Activated naive CD4-positive, alpha-beta T cell treated with anti-CD3 and anti-CD28 coated beads, Interleukin-2, amount 50 U/mL, for 24 hours (primary cell): ENCODE results near the gene CD63.

Experiments used
- H3K27ac Mint-ChIP-seq: one replicate; pipeline ENCODE4 v1.8.0; 2021; ENCODE audit warnings: mild to moderate bottlenecking, mixed read lengths
- H3K27me3 Mint-ChIP-seq: one replicate; pipeline ENCODE4 v1.8.0; 2021; ENCODE audit warnings: mixed read lengths
- H3K36me3 Mint-ChIP-seq: one replicate; pipeline ENCODE4 v1.8.0; 2021; ENCODE audit warnings: mixed read lengths
- H3K4me1 Mint-ChIP-seq: one replicate; pipeline ENCODE4 v1.8.0; 2021; ENCODE audit warnings: mixed read lengths
- H3K4me3 Mint-ChIP-seq: one replicate; pipeline ENCODE4 v1.8.0; 2021; ENCODE audit warnings: mild to moderate bottlenecking, mixed read lengths
- H3K9me3 Mint-ChIP-seq: one replicate; pipeline ENCODE4 v1.8.0; 2021; ENCODE audit warnings: mixed read lengths

CD63 gene

GRCh38 chr12:55744340-55745030, 15.7 kb upstream of the CD63 start:
- H3K4me3 Mint-ChIP-seq = peak overlapping the region; percentile 90
- H3K4me1 Mint-ChIP-seq = peaks cover 36% of the 10 kb centered on the region
- H3K9me3 Mint-ChIP-seq = no peaks in the 10 kb centered on the region
- peak overlapping the region; percentile 52 for H3K27ac Mint-ChIP-seq
- peaks cover 3% of the 10 kb centered on the region for H3K36me3 Mint-ChIP-seq
- H3K27me3 Mint-ChIP-seq = no peaks in the 10 kb centered on the region

- Mint-ChIP-seq H3K4me1 (peaks cover 39% of the 10 kb centered on the region), H3K27me3 (no peaks in the 10 kb centered on the region), H3K4me3 (peak overlapping the region; percentile 90), H3K36me3 (no peaks in the 10 kb centered on the region), H3K9me3 (no peaks in the 10 kb centered on the region), H3K27ac (peak overlapping the region; percentile 52)
Observed at GRCh38 chr12:55743406-55744339, 14.9 kb upstream of the CD63 start.

- Mint-ChIP-seq H3K9me3 (no peaks in the 10 kb centered on the region), H3K27ac (peak within 1 kb of the TSS; percentile 74), H3K27me3 (no peaks in the 10 kb centered on the region), H3K4me3 (peak within 1 kb of the TSS; percentile 90), H3K36me3 (no peaks in the 10 kb centered on the region), H3K4me1 (peaks cover 46% of the 10 kb centered on the region)
Observed at GRCh38 chr12:55742719-55743405, 14.1 kb upstream of the CD63 start, which contains the start of gene GDF11. Gene GDF11, plus strand, starts transcription at chr12:55743122. Its CDS starts 195 bp downstream, at chr12:55743317.

GRCh38 chr12:55741931-55742680, 13.3 kb upstream of the CD63 start:
- Mint-ChIP-seq H3K4me1 (peaks cover 54% of the 10 kb centered on the region), H3K36me3 (no peaks in the 10 kb centered on the region)

DNA sequence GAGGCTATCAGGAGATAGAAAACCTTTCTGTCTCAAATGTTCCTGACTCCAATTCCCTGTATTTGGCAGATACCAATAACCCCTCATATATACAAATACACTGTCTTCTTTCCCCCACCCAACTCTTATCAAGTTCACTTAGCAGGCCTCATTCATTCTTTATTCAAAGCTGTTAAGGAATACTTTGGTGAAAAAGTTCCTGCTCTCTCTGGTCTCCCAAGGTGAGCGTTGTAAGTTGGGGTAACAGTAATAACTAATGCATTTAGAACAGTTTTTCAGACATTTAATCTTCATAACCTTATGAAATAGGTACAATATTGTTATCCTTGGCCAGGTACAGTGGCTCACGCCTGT, 10.2 kb upstream of the CD63 start:
- Mint-ChIP-seq H3K4me3 (peak overlapping the region; percentile 91), H3K27ac (no peak overlapping the region), H3K9me3 (no peaks in the 10 kb centered on the region), H3K4me1 (peaks cover 39% of the 10 kb centered on the region), H3K36me3 (no peaks in the 10 kb centered on the region), H3K27me3 (no peaks in the 10 kb centered on the region)

More at GRCh38 chr12:55741931-55742680, 13.3 kb upstream of the CD63 start:
- H3K9me3 Mint-ChIP-seq = no peaks in the 10 kb centered on the region
- H3K27ac Mint-ChIP-seq = peak overlapping the region; percentile 39
- peak overlapping the region; percentile 87 for H3K4me3 Mint-ChIP-seq
- H3K27me3 Mint-ChIP-seq = no peaks in the 10 kb centered on the region

GRCh38 chr12:55738123-55739024, 9.6 kb upstream of the CD63 start:
- Mint-ChIP-seq H3K4me1 (peaks cover 37% of the 10 kb centered on the region), H3K4me3 (peak overlapping the region; percentile 91), H3K36me3 (no peaks in the 10 kb centered on the region), H3K27ac (peak overlapping the region; percentile 91), H3K27me3 (no peaks in the 10 kb centered on the region), H3K9me3 (no peaks in the 10 kb centered on the region)

DNA sequence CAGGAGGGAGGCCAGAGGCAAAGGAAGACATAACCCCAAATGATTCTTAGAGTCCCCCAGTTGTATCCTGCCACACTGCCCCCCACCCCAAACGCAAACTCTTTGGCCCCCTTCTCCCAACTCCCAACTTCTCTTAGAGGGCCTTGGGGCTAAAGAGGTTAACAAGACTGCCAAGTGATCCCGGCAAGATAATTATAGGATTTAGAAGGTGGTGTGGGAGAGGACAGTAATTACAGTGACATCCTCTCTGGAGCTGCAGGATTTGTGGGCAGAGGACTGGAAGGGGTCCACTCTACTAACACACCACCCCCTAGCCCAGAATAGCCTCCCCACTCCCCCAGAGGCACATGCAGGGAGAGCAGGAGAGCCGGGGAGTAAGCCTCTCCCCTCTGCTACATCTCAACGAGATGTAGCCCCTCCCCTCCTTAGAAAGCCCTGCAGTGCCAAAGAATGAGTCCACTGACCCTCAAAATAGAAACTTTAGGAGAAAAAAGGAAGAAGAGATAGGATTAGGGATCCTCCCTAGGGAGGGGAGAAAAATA, 8.8 kb upstream of the CD63 start:
- Mint-ChIP-seq H3K36me3 (no peaks in the 10 kb centered on the region), H3K4me3 (peak overlapping the region; percentile 91), H3K4me1 (peaks cover 35% of the 10 kb centered on the region), H3K9me3 (no peaks in the 10 kb centered on the region), H3K27me3 (no peaks in the 10 kb centered on the region), H3K27ac (peak overlapping the region; percentile 89)

DNA sequence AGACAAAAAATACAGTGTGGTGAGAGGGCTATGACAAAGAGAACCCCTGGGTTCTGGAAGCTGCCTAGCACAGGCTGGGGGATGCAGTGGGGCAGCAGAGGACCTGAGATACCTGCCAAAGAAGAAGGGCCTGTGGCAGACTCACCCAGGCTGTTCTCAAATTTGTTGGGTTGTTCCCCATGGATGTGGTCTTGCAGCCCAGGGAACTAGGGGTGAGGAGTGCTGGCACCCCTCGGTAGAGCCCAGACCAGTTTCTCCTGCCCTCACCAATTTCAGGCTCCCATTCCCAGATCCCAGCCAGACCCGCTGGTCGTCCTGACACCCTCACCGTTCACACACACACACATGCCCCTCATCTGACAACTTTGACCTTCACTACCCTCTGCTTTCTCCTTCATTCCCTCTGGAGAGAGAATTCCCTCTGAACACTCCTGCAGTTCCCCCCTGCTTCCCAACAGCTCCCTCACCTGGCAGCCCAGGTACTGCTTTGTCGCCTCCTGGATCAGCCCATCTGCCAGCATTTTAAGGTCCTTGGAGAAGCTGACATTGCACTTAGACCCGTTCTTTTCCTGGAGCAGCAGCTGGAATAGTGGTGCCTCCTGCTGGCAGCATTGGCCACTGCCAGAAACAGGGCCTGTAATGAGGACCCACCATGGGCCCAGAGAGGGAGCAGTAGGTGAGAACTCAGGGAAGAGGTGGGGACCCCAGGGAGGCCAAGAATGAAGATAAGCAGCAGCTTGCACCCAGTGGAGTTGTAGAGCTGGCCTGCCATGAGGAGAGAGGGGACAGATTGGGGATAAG, 8.2 kb upstream of the CD63 start:
- Mint-ChIP-seq H3K9me3 (no peaks in the 10 kb centered on the region), H3K27ac (peak overlapping the region; percentile 89), H3K27me3 (no peaks in the 10 kb centered on the region), H3K4me1 (peaks cover 28% of the 10 kb centered on the region), H3K4me3 (peak overlapping the region; percentile 63), H3K36me3 (no peaks in the 10 kb centered on the region)

- Mint-ChIP-seq H3K4me3 (no peak overlapping the region), H3K4me1 (peaks cover 25% of the 10 kb centered on the region), H3K27ac (peak overlapping the region; percentile 59), H3K36me3 (no peaks in the 10 kb centered on the region), H3K27me3 (no peaks in the 10 kb centered on the region), H3K9me3 (no peaks in the 10 kb centered on the region)
Observed at GRCh38 chr12:55736076-55736475, 7.3 kb upstream of the CD63 start.

GRCh38 chr12:55734595-55734994, 5.8 kb upstream of the CD63 start:
- no peaks in the 10 kb centered on the region for H3K9me3 Mint-ChIP-seq
- H3K27ac Mint-ChIP-seq = no peak overlapping the region
- no peak overlapping the region for H3K4me3 Mint-ChIP-seq
- peaks cover 38% of the 10 kb centered on the region for H3K4me1 Mint-ChIP-seq
- H3K27me3 Mint-ChIP-seq = no peaks in the 10 kb centered on the region
- H3K36me3 Mint-ChIP-seq = no peaks in the 10 kb centered on the region

GRCh38 chr12:55733858-55734257, 5.0 kb upstream of the CD63 start:
- Mint-ChIP-seq H3K4me1 (peaks cover 41% of the 10 kb centered on the region), H3K4me3 (no peak overlapping the region), H3K27ac (no peak overlapping the region), H3K9me3 (no peaks in the 10 kb centered on the region), H3K27me3 (no peaks in the 10 kb centered on the region), H3K36me3 (no peaks in the 10 kb centered on the region)

GRCh38 chr12:55733021-55733555, 4.3 kb upstream of the CD63 start:
- H3K27me3 Mint-ChIP-seq = no peaks in the 10 kb centered on the region
- no peaks in the 10 kb centered on the region for H3K9me3 Mint-ChIP-seq
- no peak overlapping the region for H3K4me3 Mint-ChIP-seq
- H3K36me3 Mint-ChIP-seq = no peaks in the 10 kb centered on the region
- no peak overlapping the region for H3K27ac Mint-ChIP-seq
- peaks cover 35% of the 10 kb centered on the region for H3K4me1 Mint-ChIP-seq

DNA sequence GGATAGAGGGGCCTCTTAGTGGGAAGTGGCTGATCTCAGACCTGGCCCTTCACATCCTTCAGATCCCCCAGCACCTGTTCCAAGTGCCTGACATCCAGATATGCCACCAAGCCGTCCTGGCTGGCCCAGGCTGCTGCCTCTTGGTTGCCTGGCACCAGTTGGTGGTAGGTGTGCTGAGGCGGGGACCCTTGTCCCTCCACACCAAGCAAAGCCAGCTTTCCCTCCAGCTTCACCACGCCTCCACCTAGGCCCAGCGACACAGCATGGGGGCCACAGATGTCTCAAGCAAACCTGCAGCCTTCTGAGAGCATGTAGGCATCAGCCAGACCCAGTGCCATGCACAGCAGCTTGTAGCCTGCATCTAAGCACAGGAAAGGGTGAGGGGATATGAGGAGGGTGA, 3.5 kb upstream of the CD63 start:
- H3K36me3 Mint-ChIP-seq = no peaks in the 10 kb centered on the region
- H3K9me3 Mint-ChIP-seq = no peaks in the 10 kb centered on the region
- no peaks in the 10 kb centered on the region for H3K27me3 Mint-ChIP-seq
- H3K4me1 Mint-ChIP-seq = peaks cover 31% of the 10 kb centered on the region
- H3K27ac Mint-ChIP-seq = peak overlapping the region; percentile 24
- H3K4me3 Mint-ChIP-seq = no peak overlapping the region
